Activated CD4-positive, alpha-beta T cell treated with anti-CD3 and anti-CD28 coated beads, Interleukin-2, Interleukin-6, amounts not matched to agents 100 ng/mL and 50 ng/mL, durations not matched to agents 16 hours and 8 hours (primary cell): ENCODE data around the gene SEMA3C.
"Not testable (repeated sequence)": the region's sequence is repeated elsewhere in the genome, so short reads cannot be mapped to it uniquely, and the experiment has no call there.

ENCODE experiments used
- DNase-seq: peaks from one replicate; pipeline ENCODE4 v3.0.0-alpha.2; 2020

Gene SEMA3C

DNA sequence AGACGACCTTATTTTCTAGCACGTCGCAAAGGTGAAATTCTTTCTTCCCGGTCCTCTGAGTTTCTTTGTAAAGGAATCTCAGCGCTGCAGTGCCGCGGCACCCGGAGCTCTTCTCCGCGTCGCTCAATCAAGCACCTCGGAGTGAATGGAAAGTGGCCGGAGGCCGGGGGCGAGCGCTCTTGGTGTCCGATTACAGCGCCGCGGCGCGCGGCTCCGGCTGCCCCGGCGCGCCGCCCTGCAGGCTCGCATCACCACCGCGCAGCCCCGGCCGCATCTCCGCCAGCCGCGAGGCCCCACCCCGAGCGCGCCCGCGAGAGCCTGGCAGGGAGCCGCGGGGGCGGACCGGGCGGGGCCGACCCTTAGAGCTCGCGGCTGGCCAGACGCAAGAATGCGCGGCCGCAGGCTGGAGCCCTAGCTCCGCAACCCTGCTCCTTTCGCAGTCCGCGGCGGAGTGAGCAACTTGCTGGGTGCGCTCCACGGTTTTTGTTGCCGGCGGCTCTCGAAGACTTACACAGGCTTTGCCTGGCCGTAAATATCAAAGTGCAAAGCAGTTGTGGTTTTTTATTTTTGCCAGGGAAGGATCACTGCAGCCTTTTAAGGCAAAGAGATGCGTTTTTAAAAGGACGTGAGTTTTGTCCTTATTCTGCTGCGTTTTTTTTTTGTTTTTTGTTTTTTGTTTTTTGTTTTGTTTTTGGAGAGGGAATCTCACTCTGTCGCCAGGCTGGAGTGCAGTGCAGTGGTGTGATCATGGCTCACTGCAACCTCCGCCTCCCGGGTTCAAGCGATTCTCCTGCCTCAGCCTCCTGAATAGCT lies at the start of gene SEMA3C:
Gene SEMA3C, minus strand, starts transcription at position 143 of the 813 bp plus-strand sequence. CDS start 2,270 bp downstream, outside the sequence.
- peak; percentile 35 for DNase-seq

DNA sequence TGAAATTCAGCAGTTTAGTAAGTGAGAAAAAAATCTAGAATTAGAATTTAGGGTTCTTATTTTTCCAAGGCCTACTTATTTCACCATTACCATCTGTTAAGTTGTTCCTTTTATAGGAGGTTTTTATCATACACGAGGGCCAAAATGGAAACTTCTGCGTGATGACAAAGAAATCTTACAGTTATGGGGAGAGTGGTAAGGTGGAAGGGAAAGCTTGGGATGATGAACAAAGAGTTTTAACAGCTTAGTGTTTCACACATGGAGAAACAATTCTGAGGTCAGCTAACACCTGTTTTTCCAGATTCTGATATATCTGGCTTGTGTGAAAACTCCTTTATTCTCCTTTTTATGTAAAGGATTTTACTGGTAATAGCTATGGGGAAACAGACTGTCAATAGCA lies 49.8 kb upstream of the SEMA3C start:
- DNase-seq: no peak

DNA sequence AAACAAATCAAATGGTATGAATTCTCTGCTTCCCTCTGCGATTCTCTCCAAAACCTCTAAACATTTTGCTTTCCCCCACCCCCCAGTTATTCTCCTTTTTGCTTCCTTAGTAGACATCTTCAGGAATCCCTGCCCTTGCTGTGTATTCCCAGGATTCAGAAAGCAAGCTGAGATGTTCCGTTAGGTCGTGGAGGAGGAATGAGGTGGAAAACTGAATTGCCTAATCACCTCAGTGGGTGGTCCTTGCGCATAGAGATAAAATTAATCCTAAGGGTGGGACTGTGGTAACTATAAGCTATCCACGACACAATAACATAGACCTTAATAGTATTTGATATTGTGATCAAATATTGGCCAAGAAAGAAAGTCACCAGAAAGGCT lies 49.1 kb upstream of the SEMA3C start:
- DNase-seq: no peak

DNA sequence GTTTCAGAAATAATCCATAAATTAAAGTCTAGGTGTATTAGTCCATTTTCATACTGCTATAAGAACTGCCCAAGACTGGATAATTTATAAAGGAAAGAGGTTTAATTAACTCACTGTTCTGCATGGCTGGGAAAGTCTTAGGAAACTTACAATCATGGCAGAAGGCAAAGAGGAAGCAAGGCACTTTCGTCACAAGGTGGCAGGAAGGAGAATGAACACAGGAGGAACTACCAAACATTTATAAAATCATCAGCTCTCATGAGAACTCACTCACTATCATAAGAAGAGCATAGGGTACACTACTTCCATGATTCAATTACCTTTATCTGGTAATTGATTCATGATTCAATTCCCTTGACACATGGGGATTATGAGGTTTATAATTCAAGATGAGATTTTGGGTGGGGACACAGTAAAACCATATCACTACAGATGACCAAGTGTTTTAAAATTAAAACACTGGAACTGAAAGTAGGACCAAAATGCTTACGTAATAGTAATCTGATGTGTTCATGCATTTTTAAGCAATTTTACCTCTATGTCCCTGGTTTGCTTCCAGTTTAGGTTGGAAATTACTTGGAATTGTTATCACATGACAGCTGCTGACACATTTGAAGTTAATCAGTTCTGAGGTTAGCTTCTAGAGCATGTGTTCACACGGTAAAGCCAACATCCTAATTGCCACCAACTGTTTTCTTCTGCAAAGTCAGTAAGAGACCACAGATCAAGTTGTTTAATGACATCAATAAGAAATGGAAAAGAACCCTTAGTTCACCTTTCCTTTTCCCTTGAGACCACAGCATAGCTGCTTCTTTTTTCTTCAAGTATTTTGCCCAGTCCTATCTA lies 48.4 kb upstream of the SEMA3C start:
- no peak for DNase-seq

DNA sequence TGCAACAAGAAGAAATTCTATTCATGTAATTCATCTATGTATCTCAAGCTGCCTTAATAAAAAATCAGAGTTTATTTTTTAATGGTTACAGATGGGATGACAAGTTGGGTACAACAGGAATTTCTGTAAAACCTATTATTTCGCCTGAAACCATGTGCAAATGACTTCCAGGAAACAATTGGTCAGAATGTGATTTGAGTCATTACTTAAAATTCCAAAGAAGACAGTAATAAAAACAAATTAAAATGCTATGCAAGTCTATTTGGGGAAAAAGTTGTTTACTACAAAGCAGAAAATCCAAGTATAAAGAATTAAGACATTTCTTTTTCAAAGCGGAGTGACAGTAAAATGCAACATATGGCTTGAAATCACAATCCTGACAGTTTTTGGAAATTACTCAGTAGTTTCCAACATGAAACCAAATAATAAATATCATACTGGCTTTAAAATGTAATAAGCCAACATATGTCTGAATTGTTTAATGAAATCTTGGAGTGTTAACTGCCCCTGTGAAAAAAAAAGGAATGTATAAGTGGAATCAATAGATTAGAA lies 41.5 kb upstream of the SEMA3C start:
- no peak for DNase-seq

DNA sequence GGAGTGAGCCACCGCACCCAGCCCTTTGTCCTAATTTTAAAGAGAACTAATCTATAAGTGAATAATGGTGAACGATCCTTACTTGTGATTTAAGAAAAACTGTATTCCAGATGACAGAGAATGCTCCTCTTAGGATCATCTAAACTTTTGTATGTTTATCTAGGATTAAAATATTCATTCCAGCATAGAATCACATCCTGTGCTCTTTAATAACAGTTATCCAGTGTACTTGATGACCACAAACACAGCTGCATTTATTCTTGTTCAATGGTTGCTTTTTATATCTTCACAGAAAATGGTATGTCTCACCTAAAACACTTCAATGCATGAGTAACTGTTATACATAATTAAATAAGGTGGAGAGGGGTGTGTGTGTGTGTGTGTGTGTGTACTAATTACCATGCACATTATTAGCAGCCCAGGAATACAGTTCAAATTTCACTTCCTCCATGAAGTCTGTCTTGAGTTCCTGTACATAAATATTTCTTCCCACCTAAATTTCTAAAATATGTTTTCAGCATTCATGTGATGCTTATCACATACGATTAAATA lies 38.5 kb upstream of the SEMA3C start:
- no peak for DNase-seq

DNA sequence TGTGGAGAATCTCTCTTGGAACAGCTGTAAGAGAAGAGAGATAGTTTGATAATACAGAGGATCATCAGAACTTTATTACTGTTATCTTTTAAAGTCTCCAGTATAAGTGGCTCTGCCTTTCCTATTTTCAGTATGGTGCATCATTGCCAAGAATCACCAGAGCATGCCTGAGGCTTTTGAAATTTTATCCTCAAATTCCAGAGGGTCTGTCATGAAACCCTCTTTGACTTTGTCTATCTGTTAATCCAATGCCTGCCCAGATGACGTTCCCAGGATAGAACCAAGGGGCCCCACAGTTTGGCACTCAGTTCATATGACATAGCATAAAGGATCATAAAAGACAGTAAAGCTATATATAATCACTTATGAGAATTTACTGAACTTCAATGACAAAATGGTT lies 35.3 kb upstream of the SEMA3C start:
- no peak for DNase-seq

DNA sequence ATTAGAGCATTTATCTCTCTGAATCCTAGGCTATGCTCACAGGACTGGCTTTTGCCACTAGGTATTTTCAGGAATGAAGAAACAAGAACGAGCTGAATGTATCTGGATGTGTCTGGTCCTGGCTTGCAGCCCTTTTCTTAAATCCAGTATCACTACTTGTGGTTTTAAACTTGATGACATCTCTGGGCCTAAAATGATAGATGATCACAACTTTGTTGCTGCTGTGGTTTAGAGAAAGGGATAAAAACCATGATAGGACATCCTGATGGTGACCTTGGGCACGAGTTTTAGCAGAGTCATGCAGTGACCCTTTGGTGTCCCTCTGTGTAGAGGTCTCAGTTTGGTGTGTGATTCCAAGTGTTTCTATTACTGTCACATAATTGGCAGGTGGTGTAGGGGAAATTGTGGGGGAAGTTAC lies 31.7 kb upstream of the SEMA3C start:
- no peak for DNase-seq

DNA sequence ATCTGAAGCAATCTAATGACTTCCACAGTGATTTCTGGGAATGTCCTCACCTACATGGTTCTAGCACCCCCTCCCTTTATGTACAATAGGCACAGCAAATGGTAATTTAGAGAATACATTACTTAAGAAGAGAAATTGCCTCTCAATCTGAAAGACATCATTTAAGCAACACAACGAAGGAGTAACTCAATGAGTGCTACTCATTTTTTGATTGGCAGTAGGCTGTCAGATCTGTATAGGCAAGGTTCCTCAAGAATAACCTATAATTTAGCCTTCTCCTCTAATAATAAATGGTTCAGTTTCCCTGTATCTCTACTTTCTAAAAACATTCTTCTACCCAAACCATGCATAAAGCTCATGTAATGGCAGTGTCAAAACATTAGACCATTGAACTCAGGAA lies 30.6 kb upstream of the SEMA3C start:
- DNase-seq: no peak

DNA sequence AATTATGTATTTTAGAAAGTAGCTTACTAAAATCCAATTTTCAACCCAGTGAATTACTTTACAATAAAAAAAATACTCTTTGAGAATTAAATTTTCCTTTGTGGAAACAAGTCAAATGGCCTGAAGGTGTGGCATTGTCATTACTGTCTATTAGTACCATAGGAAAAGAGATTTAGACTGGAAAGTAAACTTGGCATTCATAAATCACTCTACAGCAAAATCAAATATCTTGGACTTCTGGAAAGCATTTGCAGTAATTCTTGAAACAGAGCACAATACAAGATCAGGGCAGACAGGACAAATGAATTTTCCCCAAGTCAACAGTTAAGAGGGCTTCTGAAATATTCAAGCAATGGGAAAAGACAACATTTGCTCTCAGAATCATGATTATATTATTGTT lies 28.0 kb upstream of the SEMA3C start:
- DNase-seq: no peak

DNA sequence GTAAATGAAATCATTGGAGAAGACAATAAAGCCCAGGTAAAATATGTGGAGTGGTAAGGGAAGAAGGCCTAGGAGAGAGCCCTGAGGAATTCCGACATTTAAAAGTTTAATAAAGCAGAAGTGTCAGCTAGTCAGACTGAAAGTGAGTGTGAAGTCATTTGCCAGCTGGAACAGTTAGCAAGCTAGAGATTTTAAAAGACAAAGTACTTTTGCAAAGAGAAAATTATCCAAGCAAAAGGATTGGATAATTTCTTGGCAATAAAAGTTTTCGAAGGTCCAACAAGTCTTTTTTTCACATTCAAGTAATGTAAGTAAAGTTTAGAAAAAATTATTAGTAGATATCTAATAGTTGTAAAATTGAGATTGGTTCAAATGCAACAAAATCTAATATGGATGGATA lies 27.1 kb upstream of the SEMA3C start:
- no peak for DNase-seq

DNA sequence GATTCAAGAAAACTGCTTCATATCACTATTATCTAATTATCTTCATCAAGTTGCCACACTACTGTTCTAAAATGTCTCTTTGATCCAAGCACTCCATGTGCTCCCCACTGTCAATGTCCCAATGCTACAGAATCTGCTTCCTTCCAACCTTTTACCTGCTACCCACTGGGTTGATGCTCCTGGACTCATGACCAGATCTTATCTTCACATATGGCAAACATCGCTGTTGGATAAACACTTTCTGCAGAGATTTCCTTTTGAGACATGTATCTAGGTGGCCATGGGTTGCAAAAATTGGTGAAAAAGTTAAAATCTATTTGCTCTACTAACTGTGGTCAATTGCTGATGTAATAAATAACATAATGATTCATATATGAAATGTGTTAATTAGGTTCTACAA lies 24.5 kb upstream of the SEMA3C start:
- DNase-seq: no peak

DNA sequence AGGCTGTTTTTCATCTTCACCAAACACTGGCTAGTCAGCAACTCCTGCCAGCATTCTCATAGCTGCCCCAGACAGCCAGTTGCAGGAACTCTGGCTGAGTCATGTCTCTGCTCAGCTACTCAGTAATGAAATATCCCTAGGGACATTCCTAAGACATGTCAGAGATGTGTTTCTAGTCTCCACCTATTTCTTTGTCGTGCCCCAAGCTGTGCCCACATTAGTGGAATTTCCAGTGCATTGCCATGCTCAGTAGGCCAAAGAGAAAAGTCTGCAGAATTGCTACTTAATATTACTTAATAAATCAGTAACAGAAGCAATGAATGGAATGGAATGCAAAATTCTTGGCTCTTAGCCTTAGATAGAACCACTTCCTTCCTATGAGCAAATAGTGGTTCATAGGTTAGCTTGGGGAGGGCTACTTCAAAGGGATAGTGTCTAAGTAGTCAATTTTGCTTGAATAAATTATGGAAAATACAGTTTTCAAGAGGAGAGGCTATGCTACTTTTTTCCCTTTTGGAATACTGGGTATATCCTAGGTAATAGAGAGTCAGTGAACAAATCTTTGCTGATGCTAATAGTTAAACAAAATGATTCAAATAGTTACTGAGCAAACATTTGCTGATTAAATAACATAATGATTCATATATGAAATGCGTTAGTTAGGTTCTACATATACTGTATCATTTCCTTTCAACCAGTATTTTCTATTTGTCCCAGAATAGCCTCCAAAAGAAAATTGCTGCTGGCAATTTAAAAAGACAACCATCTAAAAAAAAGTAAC lies 23.6 kb upstream of the SEMA3C start:
- no peak for DNase-seq

DNA sequence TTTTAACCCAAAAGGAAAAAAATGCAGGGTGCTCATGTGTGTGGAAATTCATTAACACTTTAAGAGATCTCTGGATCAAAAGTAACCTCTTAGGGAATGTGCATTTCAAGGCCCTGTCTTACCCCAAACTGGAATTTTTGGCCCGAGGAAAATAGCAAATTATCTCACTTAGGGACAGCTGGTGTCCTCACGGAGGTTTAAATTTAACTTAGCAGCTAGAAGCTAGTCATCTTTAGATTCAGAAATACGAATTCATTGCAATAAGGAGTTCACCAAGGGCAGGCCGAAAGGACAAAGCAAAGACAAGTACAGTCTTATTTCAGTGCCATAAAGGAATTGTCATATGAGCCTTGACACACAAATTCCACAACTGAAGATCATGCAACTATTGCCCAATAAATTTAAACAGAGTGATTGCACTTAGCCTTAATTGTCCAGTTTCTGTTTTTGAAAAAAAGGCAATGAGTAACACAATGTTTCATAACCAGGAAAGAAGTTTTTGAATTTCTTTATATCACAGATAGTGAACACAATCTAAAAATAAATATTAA lies 22.4 kb upstream of the SEMA3C start:
- DNase-seq: no peak

DNA sequence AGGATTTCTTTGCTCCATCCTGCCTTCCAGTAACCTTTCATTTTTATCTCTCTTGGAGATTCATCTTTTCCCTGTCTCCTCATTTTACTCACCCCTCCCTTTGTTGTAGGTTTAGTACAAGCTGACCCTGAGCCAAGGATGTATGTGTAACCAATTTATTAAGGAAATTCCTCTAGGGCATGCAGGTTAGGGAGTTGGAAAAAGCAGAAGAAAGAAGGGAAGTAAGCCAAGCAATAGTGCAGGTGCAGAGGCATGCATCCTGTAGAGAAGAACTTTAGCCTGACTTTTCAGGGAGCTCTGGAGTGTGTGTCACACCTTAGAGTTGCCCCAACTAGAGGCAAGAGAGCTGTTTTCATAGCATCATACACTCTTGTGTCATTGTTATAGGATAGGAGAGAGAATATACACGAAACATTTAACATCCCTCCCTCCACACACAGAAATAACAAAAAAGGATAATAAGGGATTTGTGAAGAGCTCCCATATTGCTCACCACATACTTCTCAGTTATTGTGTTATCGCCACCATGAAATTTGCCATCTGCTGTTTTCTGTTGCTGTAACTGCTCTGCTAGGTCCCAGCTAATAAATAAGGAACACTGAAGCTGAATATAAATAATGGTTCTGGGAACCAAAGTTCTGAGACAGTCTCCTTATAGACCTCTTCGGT lies 21.8 kb upstream of the SEMA3C start:
- no peak for DNase-seq

DNA sequence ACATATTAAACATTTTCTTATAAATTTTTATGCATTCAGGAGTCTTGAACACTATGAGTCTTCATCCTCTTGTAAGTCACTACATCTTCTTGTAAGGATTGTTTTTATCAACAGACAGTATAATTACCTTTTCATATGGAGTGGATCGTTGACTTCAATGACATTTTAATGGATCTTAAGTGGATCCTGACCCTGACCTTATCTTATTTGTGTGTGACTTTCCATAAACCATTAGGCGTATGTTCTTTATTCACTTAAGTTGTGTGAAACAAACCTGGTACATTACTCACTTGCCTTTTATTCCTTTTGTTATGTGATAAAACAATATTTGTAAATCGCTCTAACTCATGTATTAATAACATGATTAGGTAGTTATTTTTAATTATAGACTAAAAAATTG lies 18.5 kb upstream of the SEMA3C start:
- no peak for DNase-seq

DNA sequence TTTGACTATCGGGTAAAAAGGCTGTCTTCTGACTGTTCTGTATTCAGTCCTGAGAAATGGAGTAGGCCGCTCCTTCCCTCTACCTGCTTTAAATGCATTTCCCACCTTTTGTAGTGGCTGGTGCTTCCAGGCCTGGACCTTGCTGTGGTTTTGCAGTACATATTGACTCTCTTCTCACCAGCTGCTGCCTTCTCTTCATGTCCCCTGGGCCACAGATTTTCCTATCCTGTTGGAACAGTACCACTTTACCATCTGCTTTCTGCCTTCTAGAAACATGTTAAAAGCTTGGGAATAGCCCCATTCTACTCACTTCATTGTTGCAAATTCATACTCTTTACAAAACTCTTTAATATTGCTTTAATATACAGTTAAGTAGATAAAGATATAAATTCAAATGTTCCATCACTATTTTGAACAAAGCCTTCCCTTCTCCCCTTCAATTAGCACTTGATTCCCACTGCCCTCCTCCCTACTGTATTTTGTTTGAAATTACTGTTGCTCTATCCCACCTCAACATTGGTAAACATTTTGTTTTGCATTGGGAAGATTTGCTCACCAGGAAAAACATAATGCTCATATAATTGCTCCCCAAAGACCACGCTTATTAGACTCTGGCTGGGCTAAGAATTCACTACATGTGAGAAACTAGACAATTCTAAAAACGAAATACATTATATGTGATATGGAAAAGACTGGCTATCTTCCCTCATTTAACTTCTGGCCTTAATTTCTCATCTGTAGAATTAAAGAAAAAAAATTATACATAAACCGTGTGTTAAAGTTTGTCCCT lies 17.3 kb upstream of the SEMA3C start:
- DNase-seq: no peak

DNA sequence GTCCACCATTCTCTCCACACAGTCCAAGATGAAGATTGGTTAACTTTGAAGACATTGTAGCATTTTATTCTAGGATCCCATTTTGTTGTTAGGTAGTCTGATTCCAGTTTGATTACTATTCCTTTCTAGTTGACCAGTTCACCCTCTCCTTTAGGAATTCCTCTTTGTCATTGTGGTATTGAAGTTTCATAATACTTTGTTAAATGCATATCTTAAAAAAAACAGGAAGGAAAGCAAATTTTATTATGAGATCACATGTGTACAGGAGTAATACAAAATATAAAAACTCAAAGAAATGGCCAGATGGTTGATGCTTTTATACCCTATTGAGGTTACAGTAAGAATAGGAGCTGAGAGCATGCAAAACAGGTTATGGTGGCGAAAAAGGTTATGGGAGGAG lies 15.5 kb upstream of the SEMA3C start:
- no peak for DNase-seq

DNA sequence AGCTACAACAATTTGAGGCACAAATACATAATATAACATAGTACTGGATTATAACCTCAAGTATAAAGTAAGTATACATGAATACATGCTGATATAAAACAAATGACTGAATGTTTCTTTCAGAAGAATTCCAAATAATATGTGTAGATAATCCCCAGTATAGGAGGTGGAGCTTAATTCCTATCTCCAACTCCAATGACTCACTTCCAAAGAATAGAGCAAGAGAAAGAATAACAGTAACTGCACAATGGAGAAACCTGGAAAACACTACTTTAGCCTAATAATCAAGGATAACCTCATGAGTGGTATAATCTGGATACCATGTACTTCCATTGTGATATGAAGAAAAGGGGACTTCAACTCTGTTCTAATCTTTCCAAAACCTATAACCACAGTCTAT lies 13.7 kb upstream of the SEMA3C start:
- DNase-seq: no peak

DNA sequence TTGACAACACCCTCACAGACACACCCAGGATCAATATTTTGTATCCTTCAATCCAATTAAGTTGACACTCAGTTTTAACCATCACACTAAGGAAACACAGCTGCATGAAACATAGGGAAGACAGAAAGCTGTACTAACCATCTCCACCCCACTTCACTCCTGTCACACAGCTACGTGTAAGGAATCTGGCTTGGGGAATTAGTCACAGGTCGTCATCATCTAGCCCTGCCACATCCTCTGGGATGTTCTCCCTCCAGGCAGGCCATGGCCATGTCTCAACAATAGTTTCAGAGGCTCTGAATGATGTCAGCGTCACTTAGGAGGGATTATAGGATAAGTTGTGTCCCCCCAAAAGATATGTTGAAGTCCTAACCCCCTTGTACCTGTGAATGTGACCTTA lies 10.8 kb upstream of the SEMA3C start:
- no peak for DNase-seq

DNA sequence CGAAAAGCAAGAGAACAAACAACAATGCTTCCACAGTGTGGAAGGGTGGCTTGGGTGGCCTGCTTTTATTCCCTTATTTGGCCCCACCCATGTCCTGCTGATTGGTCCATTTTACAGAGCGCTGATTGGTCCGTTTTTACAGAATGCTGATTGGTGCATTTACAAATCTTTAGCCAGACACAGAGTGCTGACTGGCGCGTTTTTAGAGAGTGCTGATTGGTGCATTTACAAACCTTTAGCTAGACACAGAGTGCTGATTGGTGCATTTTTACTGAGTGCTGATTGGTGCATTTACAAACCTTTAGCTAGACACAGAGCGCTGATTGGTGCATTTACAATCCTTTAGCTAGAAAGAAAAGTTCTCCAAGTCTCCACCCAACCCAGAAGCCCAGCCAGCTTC lies 8.1 kb upstream of the SEMA3C start:
- not testable (repeated sequence) for DNase-seq
